OCI-LY7 (cell line): ENCODE data around the gene ZNF587B. TPM values are rescaled to one million over a fixed set of nuclear protein-coding genes. Genes with fewer than 3 reads are reported as not detected.
"Not testable (repeated sequence)": the region's sequence is repeated elsewhere in the genome, so short reads cannot be mapped to it uniquely, and the experiment has no call there.

Experiments used
- BruUV-seq: library from RNA; stranded (reverse); fragments of 400-500 nt; replicated peaks from 2 replicates; lab custom pipeline; 2021; lab: Mats Ljungman, UMichigan
- CTCF ChIA-PET: fragments of 300-600 bp; sonication (Branson Sonifier 250); formaldehyde crosslinking; loops from one replicate; lab custom pipeline; 2022; ENCODE audit warnings: antibody characterized with exemption; ENCODE audit not compliant: unreplicated experiment; lab: Charles Lee
- POLR2A ChIA-PET: fragments of 300-600 bp; sonication (Branson Sonifier 250); formaldehyde crosslinking; loops from one replicate; lab custom pipeline; 2022; ENCODE audit warnings: antibody characterized with exemption; lab: Charles Lee
- DNase-seq: peaks from one replicate; pipeline ENCODE4 v3.0.0-alpha.2; 2015; ENCODE audit warnings: low spot score
- H2AFZ ChIP-seq: fragments of 200-600 bp; sonication (generic), shearing (Covaris generic); 2 replicates; pipeline ENCODE4 v1.6.1; 2014; ENCODE audit warnings: mild to moderate bottlenecking, antibody characterized with exemption, low read length, moderate library complexity
- H3K27ac ChIP-seq: fragments of 200-600 bp; sonication (generic); 2 replicates; pipeline ENCODE4 v1.5.1; 2014; ENCODE audit warnings: mixed run types, low read depth, mild to moderate bottlenecking, moderate library complexity, low read length, inconsistent platforms; ENCODE audit not compliant: poor library complexity, severe bottlenecking
- H3K36me3 ChIP-seq: fragments of 200-600 bp; sonication (generic); 2 replicates; pipeline ENCODE4 v1.6.1; 2014; ENCODE audit warnings: mild to moderate bottlenecking, antibody characterized with exemption, low read length, moderate library complexity, mixed read lengths; ENCODE audit not compliant: insufficient read depth
- H3K4me1 ChIP-seq: fragments of 200-600 bp; sonication (generic); 2 replicates; pipeline ENCODE4 v1.5.1; 2014; ENCODE audit warnings: mild to moderate bottlenecking, low read length; ENCODE audit not compliant: insufficient read depth, poor library complexity, severe bottlenecking
- H3K4me2 ChIP-seq: fragments of 200-600 bp; sonication (generic); 2 replicates; pipeline ENCODE4 v1.6.1; 2014; ENCODE audit warnings: mild to moderate bottlenecking, low read length
- H3K4me3 ChIP-seq: fragments of 200-600 bp; sonication (generic); 2 replicates; pipeline ENCODE4 v1.5.1; 2014; ENCODE audit warnings: mild to moderate bottlenecking, low read depth, low read length; ENCODE audit not compliant: poor library complexity, severe bottlenecking
- H3K79me2 ChIP-seq: fragments of 200-600 bp; sonication (generic); 2 replicates; pipeline ENCODE4 v1.6.1; 2016; ENCODE audit warnings: low read depth, mild to moderate bottlenecking, low read length, moderate library complexity, mixed read lengths; ENCODE audit not compliant: insufficient read depth
- H3K9me2 ChIP-seq: fragments of 200-600 bp; sonication (generic); 2 replicates; pipeline ENCODE4 v1.6.1; 2016; ENCODE audit warnings: mild to moderate bottlenecking, low read length, mixed read lengths; ENCODE audit not compliant: insufficient read depth
- H3K9me3 ChIP-seq: fragments of 200-600 bp; sonication (generic); 2 replicates; pipeline ENCODE4 v1.6.1; 2014; ENCODE audit warnings: mild to moderate bottlenecking, mixed run types, low read length, mixed read lengths
- H4K20me1 ChIP-seq: fragments of 200-600 bp; sonication (generic); 2 replicates; pipeline ENCODE4 v1.6.1; 2014; ENCODE audit warnings: mild to moderate bottlenecking, antibody characterized with exemption, low read length, moderate library complexity, mixed read lengths; ENCODE audit not compliant: insufficient read depth
- EZH2phosphoT487 ChIP-seq: fragments of 200-600 bp; sonication (generic); IDR thresholded peaks from 2 replicates; pipeline ENCODE4 v1.6.1; 2018; ENCODE audit warnings: low read depth, borderline replicate concordance, mild to moderate bottlenecking, mixed run types, antibody characterized with exemption, low read length, moderate library complexity, mixed read lengths
- intact Hi-C: fragments of 100-400 bp; cut with micrococcal nuclease; formaldehyde crosslinking; loops from one replicate; pipeline ENCODE4 v1.10.0; 2022; ENCODE audit not compliant: unreplicated experiment
- total RNA-seq, 2 experiments: library from RNA; depleted of rRNA in 1 of 2; stranded (reverse); fragments of >200 nt in 1 of 2; shearing (Covaris generic) in 1 of 2; gene quantifications; 2 replicates each; pipeline ENCODE4 v1.2.3, GENCODE V29; 2014 to 2022
- TF ChIP-seq, protein P1 (sequence below): fragments of 200-600 bp; sonication (generic); conservative IDR thresholded peaks from 2 replicates; pipeline ENCODE4 v1.5.1; 2014; ENCODE audit warnings: mild to moderate bottlenecking, antibody characterized with exemption, low read length, moderate library complexity, mixed read lengths

The ZNF587B gene
- total RNA-seq, 2 experiments from 2014 or later: 20.2 to 25.8 TPM

DNA sequence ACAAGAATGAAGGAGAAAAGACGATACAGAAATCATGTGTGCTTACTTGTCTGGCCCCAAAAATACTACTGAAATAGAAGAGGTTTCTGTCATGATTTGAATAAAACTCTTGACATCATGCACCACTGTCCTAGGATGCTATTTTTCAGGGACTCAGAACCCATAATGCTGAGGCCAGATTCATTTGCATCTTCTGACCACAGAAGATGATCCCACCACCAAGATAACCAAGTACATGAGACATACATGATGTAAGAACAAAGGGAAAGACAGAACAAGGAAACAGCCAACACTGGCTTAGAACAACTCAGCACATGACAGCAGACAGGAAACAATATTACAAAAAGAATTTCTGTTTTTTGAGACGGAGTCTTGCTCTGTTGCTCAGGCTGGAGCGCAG, 17.9 kb upstream of the ZNF587B start:
- no peak overlapping the region for H3K4me3 ChIP-seq
- CTCF ChIA-PET: no interaction called here
- H3K9me2 ChIP-seq: no peaks in the 10 kb centered on the region
- H3K36me3 ChIP-seq: peaks cover 33% of the 10 kb centered on the region
- no TSS peak for BruUV-seq
- no peak overlapping the region for H2AFZ ChIP-seq
- H3K4me1 ChIP-seq: peaks cover 21% of the 10 kb centered on the region
- intact Hi-C loops: no loop called here
- H3K9me3 ChIP-seq: no peaks in the 10 kb centered on the region
- no peak for DNase-seq
- peak overlapping the region; percentile 30 for H3K27ac ChIP-seq
- no peaks in the 10 kb centered on the region for H4K20me1 ChIP-seq
- peaks cover 13% of the 10 kb centered on the region for H3K79me2 ChIP-seq
- POLR2A ChIA-PET: no interaction called here
- H3K4me2 ChIP-seq: peak overlapping the region; percentile 52
- TF ChIP-seq EZH2phosphoT487: no peak
- TF ChIP-seq, protein P1, sequence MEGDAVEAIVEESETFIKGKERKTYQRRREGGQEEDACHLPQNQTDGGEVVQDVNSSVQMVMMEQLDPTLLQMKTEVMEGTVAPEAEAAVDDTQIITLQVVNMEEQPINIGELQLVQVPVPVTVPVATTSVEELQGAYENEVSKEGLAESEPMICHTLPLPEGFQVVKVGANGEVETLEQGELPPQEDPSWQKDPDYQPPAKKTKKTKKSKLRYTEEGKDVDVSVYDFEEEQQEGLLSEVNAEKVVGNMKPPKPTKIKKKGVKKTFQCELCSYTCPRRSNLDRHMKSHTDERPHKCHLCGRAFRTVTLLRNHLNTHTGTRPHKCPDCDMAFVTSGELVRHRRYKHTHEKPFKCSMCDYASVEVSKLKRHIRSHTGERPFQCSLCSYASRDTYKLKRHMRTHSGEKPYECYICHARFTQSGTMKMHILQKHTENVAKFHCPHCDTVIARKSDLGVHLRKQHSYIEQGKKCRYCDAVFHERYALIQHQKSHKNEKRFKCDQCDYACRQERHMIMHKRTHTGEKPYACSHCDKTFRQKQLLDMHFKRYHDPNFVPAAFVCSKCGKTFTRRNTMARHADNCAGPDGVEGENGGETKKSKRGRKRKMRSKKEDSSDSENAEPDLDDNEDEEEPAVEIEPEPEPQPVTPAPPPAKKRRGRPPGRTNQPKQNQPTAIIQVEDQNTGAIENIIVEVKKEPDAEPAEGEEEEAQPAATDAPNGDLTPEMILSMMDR: no peak

GRCh38 chr19:57812975-57813820, 16.9 kb upstream of the ZNF587B start:
- DNase-seq, H4K20me1 ChIP-seq, intact Hi-C loops, H3K9me2 ChIP-seq, BruUV-seq, H3K9me3 ChIP-seq, H3K27ac ChIP-seq, H2AFZ ChIP-seq: not testable (repeated sequence)
- Histone ChIP-seq H3K4me3 (peak overlapping the region; percentile 96), H3K36me3 (peaks cover 23% of the 10 kb centered on the region), H3K4me1 (peaks cover 21% of the 10 kb centered on the region), H3K79me2 (peaks cover 13% of the 10 kb centered on the region), H3K4me2 (peak overlapping the region; percentile 78)
- POLR2A ChIA-PET: interaction anchor here (0.6 kb wide), 1 partner anchor 143 kb away, joined by 4 read pairs; no protein-coding TSS in a partner anchor
- CTCF ChIA-PET: interaction anchor here (0.7 kb wide), 1 partner anchor 12 kb away, joined by 3 read pairs; no protein-coding TSS in a partner anchor

DNA sequence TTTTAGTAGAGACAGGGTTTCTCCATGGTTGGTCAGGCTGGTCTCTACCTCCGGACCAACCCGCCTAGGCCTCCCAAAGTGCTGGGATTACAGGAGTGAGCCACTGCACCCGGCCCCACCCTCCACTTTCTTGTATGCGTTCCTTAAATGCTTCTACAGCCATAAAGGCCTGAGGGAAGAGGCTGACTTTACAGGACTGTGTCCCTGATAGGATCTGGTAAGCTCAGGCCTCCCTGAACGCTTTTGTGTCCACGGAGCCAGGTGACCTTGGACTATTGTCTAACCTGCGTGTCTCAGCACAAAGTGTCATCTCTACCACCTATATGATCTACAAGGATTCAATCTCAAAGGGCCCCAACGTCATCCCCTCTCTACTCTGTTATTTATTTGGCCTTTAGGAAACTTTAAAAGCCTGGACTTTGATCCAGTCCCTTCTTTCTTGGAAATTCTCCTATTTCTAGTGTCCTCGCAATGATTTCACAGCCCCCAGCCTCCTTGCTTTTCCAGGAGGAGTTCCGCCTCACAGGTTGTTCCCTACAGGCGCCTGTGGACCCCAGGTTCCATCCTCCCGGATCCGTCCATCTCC, 16.1 kb upstream of the ZNF587B start:
- ChIA-PET POLR2A (no interaction called here), CTCF (interaction anchor here (0.6 to 0.7 kb wide), 2 partner anchors 13 to 748 kb away, joined by 3 to 15 read pairs; no protein-coding TSS in a partner anchor)
- no peak overlapping the region for H3K27ac ChIP-seq
- peak overlapping the region; percentile 96 for H3K4me3 ChIP-seq
- DNase-seq: no peak
- intact Hi-C loops: no loop called here
- no peaks in the 10 kb centered on the region for H3K9me3 ChIP-seq
- H3K79me2 ChIP-seq: peaks cover 13% of the 10 kb centered on the region
- peak overlapping the region; percentile 68 for H2AFZ ChIP-seq
- H3K9me2 ChIP-seq: no peaks in the 10 kb centered on the region
- TSS peak; percentile 56 for BruUV-seq
- H3K4me1 ChIP-seq: peaks cover 28% of the 10 kb centered on the region
- no peaks in the 10 kb centered on the region for H4K20me1 ChIP-seq
- TF ChIP-seq, protein P1: no peak
- no peak for TF ChIP-seq EZH2phosphoT487
- H3K36me3 ChIP-seq: peaks cover 18% of the 10 kb centered on the region
- H3K4me2 ChIP-seq: peak overlapping the region; percentile 78
